ENCODE data around the gene ENGASE.

Gene ENGASE

GRCh38 chr17:79027274-79027924, 47.2 kb upstream of the ENGASE start:
- Histone ChIP-seq H3K9ac (ENCODE audit: low read length) (no peak overlapping the region), H3K27ac (ENCODE audit: low read depth, low read length) (no peak overlapping the region), H3K79me2 (ENCODE audit: insufficient read depth, low read length) (no peaks in the 10 kb centered on the region), H3F3A (ENCODE audit: insufficient read depth) (no peaks in the 10 kb centered on the region), H3K4me2 (ENCODE audit: low read depth, low read length, poor library complexity, severe bottlenecking) (no peak overlapping the region), H3K27me3 (ENCODE audit: low read length) (no peaks in the 10 kb centered on the region), H3K9me2 (replicated peaks; ENCODE audit: insufficient read depth, low read length) (no peaks in the 10 kb centered on the region), H2AFZ (ENCODE audit: low read depth, low read length, severe bottlenecking) (no peak overlapping the region), H3K4me3 (ENCODE audit: insufficient read depth, low read length, poor library complexity, severe bottlenecking) (no peak overlapping the region), H3K9me3 (ENCODE audit: insufficient read depth, low read length) (no peaks in the 10 kb centered on the region), H3K36me3 (ENCODE audit: low read length) (no peaks in the 10 kb centered on the region), H4K20me1 (ENCODE audit: low read depth, low read length) (no peaks in the 10 kb centered on the region)
- TF ChIP-seq CTCF (IDR thresholded peaks at IDR 0.05; ENCODE audit: insufficient read depth, low read length, poor library complexity, severe bottlenecking) (no peak), EZH2phosphoT487 (conservative IDR thresholded peaks at IDR 0.05; ENCODE audit: low read length) (no peak)

GRCh38 chr17:79027925-79028491, 46.6 kb upstream of the ENGASE start:
- H3K4me3 ChIP-seq (ENCODE audit: insufficient read depth, low read length, poor library complexity, severe bottlenecking): no peak overlapping the region
- no peaks in the 10 kb centered on the region for H3K79me2 ChIP-seq (ENCODE audit: insufficient read depth, low read length)
- no peaks in the 10 kb centered on the region for H3K9me3 ChIP-seq (ENCODE audit: insufficient read depth, low read length)
- H2AFZ ChIP-seq (ENCODE audit: low read depth, low read length, severe bottlenecking): no peak overlapping the region
- H3K9me2 ChIP-seq (replicated peaks; ENCODE audit: insufficient read depth, low read length): no peaks in the 10 kb centered on the region
- no peaks in the 10 kb centered on the region for H4K20me1 ChIP-seq (ENCODE audit: low read depth, low read length)
- no peak overlapping the region for H3K27ac ChIP-seq (ENCODE audit: low read depth, low read length)
- H3K27me3 ChIP-seq (ENCODE audit: low read length): no peaks in the 10 kb centered on the region
- TF ChIP-seq EZH2phosphoT487 (conservative IDR thresholded peaks at IDR 0.05; ENCODE audit: low read length) (no peak), CTCF (IDR thresholded peaks at IDR 0.05; ENCODE audit: insufficient read depth, low read length, poor library complexity, severe bottlenecking) (no peak)
- H3K9ac ChIP-seq (ENCODE audit: low read length): no peak overlapping the region
- H3K36me3 ChIP-seq (ENCODE audit: low read length): no peaks in the 10 kb centered on the region
- H3F3A ChIP-seq (ENCODE audit: insufficient read depth): no peaks in the 10 kb centered on the region
- H3K4me2 ChIP-seq (ENCODE audit: low read depth, low read length, poor library complexity, severe bottlenecking): no peak overlapping the region

GRCh38 chr17:79028496-79029326, 45.9 kb upstream of the ENGASE start:
- Histone ChIP-seq H3K4me3 (ENCODE audit: insufficient read depth, low read length, poor library complexity, severe bottlenecking) (no peak overlapping the region), H3K9me2 (replicated peaks; ENCODE audit: insufficient read depth, low read length) (no peaks in the 10 kb centered on the region), H3K79me2 (ENCODE audit: insufficient read depth, low read length) (no peaks in the 10 kb centered on the region), H3K9ac (ENCODE audit: low read length) (no peak overlapping the region), H3K27ac (ENCODE audit: low read depth, low read length) (no peak overlapping the region), H4K20me1 (ENCODE audit: low read depth, low read length) (no peaks in the 10 kb centered on the region), H2AFZ (ENCODE audit: low read depth, low read length, severe bottlenecking) (no peak overlapping the region), H3K36me3 (ENCODE audit: low read length) (no peaks in the 10 kb centered on the region), H3K9me3 (ENCODE audit: insufficient read depth, low read length) (no peaks in the 10 kb centered on the region), H3K4me2 (ENCODE audit: low read depth, low read length, poor library complexity, severe bottlenecking) (no peak overlapping the region), H3F3A (ENCODE audit: insufficient read depth) (no peaks in the 10 kb centered on the region), H3K27me3 (ENCODE audit: low read length) (no peaks in the 10 kb centered on the region)
- no peak for TF ChIP-seq CTCF (IDR thresholded peaks at IDR 0.05; ENCODE audit: insufficient read depth, low read length, poor library complexity, severe bottlenecking)
- no peak for TF ChIP-seq EZH2phosphoT487 (conservative IDR thresholded peaks at IDR 0.05; ENCODE audit: low read length)

Measured in SU-DHL-6 (cell line).